ENCODE data around the gene FAM162A.

Gene FAM162A

GRCh38 chr3:122350814-122351418 lies 33.1 kb upstream of the FAM162A start:
- Histone ChIP-seq H3K4me3 (IDR thresholded peaks at IDR 0.05; ENCODE audit: insufficient read depth, low read depth, low read length) (no peak overlapping the region), H3K4me1 (ENCODE audit: low read depth, poor library complexity, severe bottlenecking) (no peaks in the 10 kb centered on the region), H3K9ac (no peak overlapping the region), H3K4me2 (no peak overlapping the region), H4K20me1 (ENCODE audit: insufficient read depth) (no peaks in the 10 kb centered on the region), H3K27ac (no peak overlapping the region), H3K79me2 (ENCODE audit: insufficient read depth, low read depth) (no peaks in the 10 kb centered on the region), H2AFZ (ENCODE audit: low read depth) (no peak overlapping the region), H3K36me3 (ENCODE audit: insufficient read depth) (no peaks in the 10 kb centered on the region), H3K27me3 (ENCODE audit: insufficient read depth, low read depth) (no peaks in the 10 kb centered on the region)
- TF ChIP-seq CTCF (conservative IDR thresholded peaks at IDR 0.05; ENCODE audit: low read depth, low read length): no peak

- TF ChIP-seq CTCF (conservative IDR thresholded peaks at IDR 0.05; ENCODE audit: low read depth, low read length): no peak
- no peaks in the 10 kb centered on the region for H4K20me1 ChIP-seq (ENCODE audit: insufficient read depth)
- H2AFZ ChIP-seq (ENCODE audit: low read depth): no peak overlapping the region
- no peak overlapping the region for H3K9ac ChIP-seq
- no peaks in the 10 kb centered on the region for H3K4me1 ChIP-seq (ENCODE audit: low read depth, poor library complexity, severe bottlenecking)
- no peaks in the 10 kb centered on the region for H3K27me3 ChIP-seq (ENCODE audit: insufficient read depth, low read depth)
- H3K4me3 ChIP-seq (IDR thresholded peaks at IDR 0.05; ENCODE audit: insufficient read depth, low read depth, low read length): no peak overlapping the region
- no peaks in the 10 kb centered on the region for H3K79me2 ChIP-seq (ENCODE audit: insufficient read depth, low read depth)
- H3K36me3 ChIP-seq (ENCODE audit: insufficient read depth): no peaks in the 10 kb centered on the region
- H3K4me2 ChIP-seq: no peak overlapping the region
- H3K27ac ChIP-seq: no peak overlapping the region
These were observed 32.4 kb upstream of the FAM162A start for GRCh38 chr3:122351612-122352011.

GRCh38 chr3:122353215-122353614 lies 30.8 kb upstream of the FAM162A start:
- Histone ChIP-seq H3K4me1 (ENCODE audit: low read depth, poor library complexity, severe bottlenecking) (no peaks in the 10 kb centered on the region), H3K79me2 (ENCODE audit: insufficient read depth, low read depth) (no peaks in the 10 kb centered on the region), H3K4me2 (no peak overlapping the region), H3K36me3 (ENCODE audit: insufficient read depth) (no peaks in the 10 kb centered on the region), H4K20me1 (ENCODE audit: insufficient read depth) (no peaks in the 10 kb centered on the region), H3K27me3 (ENCODE audit: insufficient read depth, low read depth) (no peaks in the 10 kb centered on the region), H3K4me3 (IDR thresholded peaks at IDR 0.05; ENCODE audit: insufficient read depth, low read depth, low read length) (no peak overlapping the region), H3K27ac (no peak overlapping the region), H2AFZ (ENCODE audit: low read depth) (no peak overlapping the region), H3K9ac (no peak overlapping the region)
- no peak for TF ChIP-seq CTCF (conservative IDR thresholded peaks at IDR 0.05; ENCODE audit: low read depth, low read length)

- Histone ChIP-seq H3K9ac (no peak overlapping the region), H3K4me2 (no peak overlapping the region), H3K27me3 (ENCODE audit: insufficient read depth, low read depth) (no peaks in the 10 kb centered on the region), H2AFZ (ENCODE audit: low read depth) (no peak overlapping the region), H3K4me3 (IDR thresholded peaks at IDR 0.05; ENCODE audit: insufficient read depth, low read depth, low read length) (no peak overlapping the region), H3K27ac (no peak overlapping the region), H3K79me2 (ENCODE audit: insufficient read depth, low read depth) (no peaks in the 10 kb centered on the region), H3K4me1 (ENCODE audit: low read depth, poor library complexity, severe bottlenecking) (peaks cover 5% of the 10 kb centered on the region), H4K20me1 (ENCODE audit: insufficient read depth) (no peaks in the 10 kb centered on the region), H3K36me3 (ENCODE audit: insufficient read depth) (no peaks in the 10 kb centered on the region)
- TF ChIP-seq CTCF (conservative IDR thresholded peaks at IDR 0.05; ENCODE audit: low read depth, low read length): no peak
These were observed 30.0 kb upstream of the FAM162A start for GRCh38 chr3:122353893-122354401.

Data from KMS-11 (cell line).